A549 (cell line): ENCODE data around the gene CPT1A. TPM values are rescaled to one million over a fixed set of nuclear protein-coding genes. Genes with fewer than 3 reads are reported as not detected.

ENCODE experiments used
- ATAC-seq, 2 experiments: fragments of 200-7000 bp in 1 of 2; fragments of >200 bp in 1 of 2; cut with Nextera tagmentation in 1 of 2; cut with Tn5 transposase in 1 of 2; 3 replicates each; pipeline versions ENCODE4 v1.8.0 to v1.9.1; 2018 to 2020; ENCODE audit warnings: mild to moderate bottlenecking in 1 of 2, moderate library complexity in 1 of 2
- CTCF ChIA-PET: fragments of 300-600 bp; sonication (Branson Sonifier 250); formaldehyde crosslinking; extraction: SDS; loops from one replicate; lab custom pipeline; 2021; ENCODE audit warnings: antibody characterized with exemption, inconsistent platforms; lab: Yijun Ruan, JAX
- POLR2A ChIA-PET: fragments of 350-600 bp; formaldehyde crosslinking; extraction: SDS; loops from one replicate; lab custom pipeline; 2021; ENCODE audit warnings: antibody characterized with exemption, inconsistent platforms; lab: Yijun Ruan, JAX
- DNase-seq, 2 experiments: peaks; one replicate each; pipeline versions ENCODE4 v3.0.0 to v3.0.0-alpha.2; 2011 to 2016; ENCODE audit warnings: low read depth in 1 of 2, low spot score in 1 of 2
- FAIRE-seq: peaks from 2 replicates; lab custom pipeline; 2011; peaks lifted over from hg19 to GRCh38; lab: Jason Lieb, UNC
- H3K27ac ChIP-seq, 2 experiments: fragments of >200 bp; sonication (Bioruptor Twin); formaldehyde crosslinking; 3 replicates each; pipeline ENCODE4 v1.5.1; 2016 to 2017
- H3K4me1 ChIP-seq: fragments of >200 bp; sonication (Bioruptor Twin); formaldehyde crosslinking; 3 replicates; pipeline ENCODE4 v1.6.1; 2016
- H3K4me2 ChIP-seq: fragments of >200 bp; sonication (Bioruptor Twin); formaldehyde crosslinking; 3 replicates; pipeline ENCODE4 v1.6.1; 2016
- H3K4me3 ChIP-seq: fragments of >200 bp; sonication (Bioruptor Twin); formaldehyde crosslinking; 3 replicates; pipeline ENCODE4 v1.5.1; 2016
- H3K9me3 ChIP-seq: fragments of >200 bp; sonication (Bioruptor Twin); formaldehyde crosslinking; 3 replicates; pipeline ENCODE4 v1.6.1; 2016
- BCL3 ChIP-seq: fragments of >200 bp; sonication (Bioruptor Twin); formaldehyde crosslinking; IDR thresholded peaks from 3 replicates; pipeline ENCODE4 v1.6.1; 2016
- CBX8 ChIP-seq: fragments of 200-600 bp; sonication (generic); IDR thresholded peaks from 2 replicates; pipeline ENCODE4 v1.6.1; 2016
- CEBPB ChIP-seq, 2 experiments: fragments of >200 bp in 1 of 2; sonication (Bioruptor Twin) in 1 of 2; formaldehyde crosslinking in 1 of 2; IDR thresholded peaks; 2 replicates each; pipeline ENCODE4 v1.6.1; 2012 to 2016
- E2F6 ChIP-seq: IDR thresholded peaks from 2 replicates; pipeline ENCODE4 v1.6.1; 2012; ENCODE audit warnings: low read depth, borderline replicate concordance
- ESRRA ChIP-seq: fragments of 150-350 bp; IDR thresholded peaks from 2 replicates; pipeline ENCODE4 v1.6.1; 2014; ENCODE audit warnings: mild to moderate bottlenecking, low read length, borderline replicate concordance
- FOSB ChIP-seq: fragments of 250-450 bp; sonication (Bioruptor Pico); IDR thresholded peaks from 2 replicates; pipeline ENCODE4 v1.5.0; 2020; ENCODE audit warnings: mild to moderate bottlenecking, moderate library complexity
- FOSL2 ChIP-seq, 2 experiments: fragments of 450-650 bp in 1 of 2; fragments of >200 bp in 1 of 2; sonication (Bioruptor Twin) in 1 of 2; formaldehyde crosslinking; IDR thresholded peaks; 2 replicates each; pipeline versions ENCODE4 v1.5.0 to v1.6.1; 2016 to 2020; ENCODE audit warnings: mild to moderate bottlenecking in 1 of 2, moderate library complexity in 1 of 2
- HES2 ChIP-seq: fragments of >200 bp; sonication (Bioruptor Twin); formaldehyde crosslinking; IDR thresholded peaks from 2 replicates; pipeline ENCODE4 v1.6.1; 2016
- KDM1A ChIP-seq: fragments of 200-600 bp; sonication (generic); IDR thresholded peaks from 2 replicates; pipeline ENCODE4 v1.6.1; 2016; ENCODE audit warnings: low read depth, mild to moderate bottlenecking
- KDM5A ChIP-seq: fragments of 200-600 bp; sonication (generic); IDR thresholded peaks from 2 replicates; pipeline ENCODE4 v1.6.1; 2016; ENCODE audit warnings: antibody characterized with exemption, mild to moderate bottlenecking
- MAX ChIP-seq: IDR thresholded peaks from 2 replicates; pipeline ENCODE4 v1.6.1; 2012
- MAZ ChIP-seq: fragments of 150-350 bp; IDR thresholded peaks from 2 replicates; pipeline ENCODE4 v1.6.1; 2014; ENCODE audit warnings: antibody characterized with exemption, low read depth, low read length, borderline replicate concordance
- NFE2L2 ChIP-seq: fragments of 150-350 bp; conservative IDR thresholded peaks from 2 replicates; pipeline ENCODE4 v1.6.1; 2014; ENCODE audit warnings: low read length
- NPAS2 ChIP-seq: fragments of 250-450 bp; sonication (Bioruptor Pico); IDR thresholded peaks from 2 replicates; pipeline ENCODE4 v1.8.0; 2022; ENCODE audit warnings: mild to moderate bottlenecking, moderate library complexity, borderline replicate concordance
- PHF8 ChIP-seq: fragments of 200-600 bp; sonication (generic); IDR thresholded peaks from 2 replicates; pipeline ENCODE4 v1.6.1; 2016; ENCODE audit warnings: low read depth, mild to moderate bottlenecking, antibody characterized with exemption, moderate library complexity, borderline replicate concordance
- RAD21 ChIP-seq, 2 experiments: fragments of >200 bp in 1 of 2; sonication (Bioruptor Twin) in 1 of 2; formaldehyde crosslinking in 1 of 2; IDR thresholded peaks in 1 of 2; conservative IDR thresholded peaks in 1 of 2; 2 replicates in 1 of 2; 3 replicates in 1 of 2; pipeline ENCODE4 v1.6.1; 2012 to 2018; ENCODE audit warnings: inconsistent platforms in 1 of 2
- RCOR1 ChIP-seq: fragments of 150-350 bp; IDR thresholded peaks from 2 replicates; pipeline ENCODE4 v1.6.1; 2014; ENCODE audit warnings: antibody characterized with exemption, low read length, low read depth
- SMC3 ChIP-seq: fragments of >200 bp; sonication (Bioruptor Twin); formaldehyde crosslinking; IDR thresholded peaks from 3 replicates; pipeline ENCODE4 v1.6.1; 2018; ENCODE audit warnings: inconsistent platforms
- ZNF302 ChIP-seq: fragments of 250-450 bp; sonication (Bioruptor Pico); IDR thresholded peaks from 2 replicates; pipeline ENCODE4 v1.9.0; 2021; ENCODE audit warnings: inconsistent platforms, mild to moderate bottlenecking, moderate library complexity
- WGBS: methylation state at CpG from one replicate; pipeline ENCODE4 v1.1.6; 2017; ENCODE audit errors: missing lambda C conversion rate; 5-methylcytosine and 5-hydroxymethylcytosine counted together
- polyA plus RNA-seq, 4 experiments: library from polyadenylated mRNA; depleted of rRNA in 3 of 4; stranded (reverse); fragments of >200 nt; fragmentation: RNase III in 1 of 4; extraction: RNeasy Plus Mini Kit Qiagen cat#74134 plus additional on column Dnase treatment in 1 of 4; gene quantifications; 2 replicates in 3 of 4; 3 replicates in 1 of 4; pipeline ENCODE4 v1.2.3, GENCODE V29; 2011 to 2017

CPT1A gene
- polyA plus RNA-seq, 2 of the 4 experiments (the other 2 are of a cell fraction) = 15.0 to 21.4 TPM

DNA sequence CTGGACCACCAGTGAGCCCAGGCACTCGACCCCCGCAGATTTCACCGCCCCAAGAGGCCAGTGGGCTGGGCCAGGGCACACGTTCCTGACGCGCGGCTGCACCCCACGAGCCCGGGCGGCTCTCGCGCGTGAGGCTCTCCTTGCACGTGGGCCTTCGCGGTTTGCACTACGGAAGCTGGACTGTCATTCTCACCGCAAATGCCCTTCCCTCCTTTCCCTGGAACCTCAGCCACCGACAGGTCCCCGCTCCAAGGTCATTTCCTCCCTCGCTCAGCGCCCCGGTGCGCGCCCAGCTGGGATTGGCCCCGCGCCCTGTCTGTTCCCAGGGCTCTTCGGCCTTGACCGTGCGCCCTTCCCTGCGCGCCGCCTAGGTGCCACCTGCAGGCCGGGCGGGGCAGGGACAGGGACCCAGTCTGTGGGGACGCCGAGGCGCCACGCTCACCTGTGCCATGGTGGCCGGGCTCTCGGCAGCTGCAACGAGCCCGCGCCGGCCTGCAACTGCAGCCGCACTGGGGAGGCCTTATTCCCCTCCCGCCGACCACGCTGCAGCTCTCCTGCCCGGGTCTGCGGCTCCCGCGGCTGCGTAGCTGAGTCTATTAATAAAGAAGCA, 2.1 kb upstream of the CPT1A start:
- ATAC-seq (peak in 1 of 2 experiments; percentile 42; a peak in 3 of 6 replicates), DNase-seq (peak in 1 of 2 experiments; percentile 51), FAIRE-seq (no peak)
- TF ChIP-seq CEBPB (IDR thresholded peaks at IDR 0.05) (no peak), MAX (0 out of 2 replicates have a peak, but pooled peaks have one; percentile 17), HES2 (no peak), SMC3 (peak; percentile 26; the same call in 1 of the 3 replicates), KDM1A (no peak), ZNF302 (CRISPR knock-in tag) (no peak), RAD21 (conservative IDR thresholded peaks at IDR 0.05 in 1 of 2, IDR thresholded peaks at IDR 0.05 in 1 of 2) (peak; percentile 33 to 40; a peak in 2 of 5 replicates)
- Histone ChIP-seq H3K4me1 (peaks cover 14% of the 10 kb centered on the region), H3K27ac (0 out of 6 replicates have a peak overlapping the region, but pooled peaks of 1 of the 2 experiments have one; percentile 10), H3K9me3 (no peaks in the 10 kb centered on the region), H3K4me2 (peak overlapping the region; percentile 41), H3K4me3 (no peak overlapping the region)
- ChIA-PET CTCF (interaction anchor here (0.6 to 1.0 kb wide), 2 partner anchors 41 to 62 kb away, joined by 3 read pairs; no protein-coding TSS in a partner anchor), POLR2A (no interaction called here)
- WGBS = 76% methylated on average over 29 of the region's 54 CpGs

DNA sequence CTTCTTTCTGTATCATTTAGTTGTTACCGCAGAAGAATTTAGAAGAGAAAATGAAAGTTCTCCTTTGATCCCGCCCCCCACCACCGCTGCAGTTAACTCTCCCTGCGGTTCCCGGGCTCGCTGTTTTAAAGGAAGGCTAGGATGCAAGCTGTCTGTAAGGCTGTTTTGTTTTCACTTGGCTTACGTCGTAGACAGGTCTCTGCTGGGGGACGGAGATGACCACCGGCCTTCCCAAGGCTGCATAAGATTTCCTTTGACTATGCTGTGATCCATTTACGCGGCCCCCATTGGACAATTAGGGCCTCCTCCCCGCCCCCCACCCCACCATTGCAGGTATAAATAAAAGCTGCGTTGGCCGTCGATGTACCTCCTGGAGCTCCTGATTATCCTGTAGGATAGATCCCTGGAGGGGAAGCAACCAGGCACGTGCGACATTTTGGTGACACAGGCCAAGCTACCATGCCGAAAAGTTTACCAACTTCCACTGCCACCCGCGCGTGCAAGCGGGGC, 1.4 kb upstream of the CPT1A start:
- H3K27ac ChIP-seq = no peak overlapping the region
- no peaks in the 10 kb centered on the region for H3K9me3 ChIP-seq
- H3K4me3 ChIP-seq = no peak overlapping the region
- TF ChIP-seq ESRRA (no peak), FOSL2 (IDR thresholded peaks at IDR 0.05) (no peak), FOSL2 (CRISPR knock-in tag; IDR thresholded peaks at IDR 0.05) (no peak), NFE2L2 (no peak), CBX8 (no peak), MAZ (no peak), RCOR1 (no peak), FOSB (CRISPR knock-in tag) (no peak), PHF8 (no peak), NPAS2 (CRISPR knock-in tag) (no peak), BCL3 (no peak), ZNF302 (CRISPR knock-in tag) (no peak), KDM5A (no peak)
- no peak for FAIRE-seq
- no peak for DNase-seq
- ChIA-PET POLR2A (interaction anchor here (0.7 kb wide), 1 partner anchor 206 kb away, joined by 3 read pairs; the partner anchor contains the start of gene TPCN2), CTCF (interaction anchor here (1.0 to 1.2 kb wide), 2 partner anchors 63 to 155 kb away, joined by 3 to 4 read pairs; no protein-coding TSS in a partner anchor)
- 84% methylated on average over 20 of the region's 23 CpGs for WGBS
- H3K4me2 ChIP-seq = no peak overlapping the region
- peaks cover 21% of the 10 kb centered on the region for H3K4me1 ChIP-seq
- no peak for ATAC-seq

DNA sequence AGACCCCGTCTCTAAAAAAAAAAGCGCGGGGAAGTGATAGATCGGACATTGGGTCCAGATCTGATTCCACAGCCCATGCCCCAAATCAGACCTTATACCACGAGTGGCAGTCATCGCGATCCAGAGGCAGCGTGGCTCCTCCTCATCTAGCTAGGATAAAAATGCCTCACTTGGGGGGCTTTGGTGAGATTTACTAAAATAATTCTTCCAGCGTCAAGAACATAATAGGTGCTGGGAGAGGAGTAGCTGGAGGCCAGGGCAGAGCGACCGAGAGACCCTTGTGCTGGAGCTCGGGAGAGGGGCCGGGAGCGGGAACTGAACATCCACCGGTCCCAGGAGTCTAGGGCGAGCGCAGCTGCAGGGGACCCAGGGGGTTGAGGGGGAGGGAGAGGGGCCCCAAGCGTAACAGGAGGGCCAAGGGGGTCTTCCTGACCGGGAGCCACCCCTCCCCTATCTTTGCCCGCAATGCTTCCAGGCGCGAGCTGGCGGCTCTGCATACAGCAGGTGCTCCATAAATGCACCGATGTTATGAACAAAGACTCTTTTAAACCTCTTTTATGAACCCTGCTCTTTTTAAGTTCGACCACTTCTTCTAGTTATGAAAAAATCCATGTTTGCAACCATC, 823 bp upstream of the CPT1A start:
- Histone ChIP-seq H3K4me1 (peaks cover 26% of the 10 kb centered on the region), H3K27ac (peak overlapping the region in 1 of 2 experiments; percentile 93; a peak in 3 of 6 replicates), H3K9me3 (no peaks in the 10 kb centered on the region), H3K4me3 (peak overlapping the region; percentile 86; the same call in 1 of the 3 replicates), H3K4me2 (peak overlapping the region; percentile 84)
- ATAC-seq (no peak), DNase-seq (no peak), FAIRE-seq (no peak)
- POLR2A ChIA-PET = interaction anchor here (0.7 kb wide), 1 partner anchor 206 kb away, joined by 3 read pairs; the partner anchor contains the start of gene TPCN2
- peak; percentile 8; the same call in 1 of the 2 replicates for TF ChIP-seq E2F6
- TF ChIP-seq RCOR1 = no peak
- 89% methylated on average over 23 of the region's 25 CpGs for WGBS
- CTCF ChIA-PET = interaction anchor here (1.0 to 1.2 kb wide), 4 partner anchors 17 to 154 kb away, joined by 3 to 4 read pairs (median 3); no protein-coding TSS in a partner anchor
